Osteocyte (in vitro differentiated cells): ENCODE measurements around the gene ACHE. TPM values are rescaled to one million over a fixed set of nuclear protein-coding genes. Genes with fewer than 3 reads are reported as not detected.
"Not testable (repeated sequence)": the region's sequence is repeated elsewhere in the genome, so short reads cannot be mapped to it uniquely, and the experiment has no call there.

Experiments used
- DNase-seq: peaks from one replicate; pipeline ENCODE4 v3.0.0; 2021; ENCODE audit warnings: mixed read lengths; ENCODE audit not compliant: unreplicated experiment; ENCODE audit errors: extremely low spot score
- H3K27ac Mint-ChIP-seq: one replicate; pipeline ENCODE4 v1.8.0; 2021; ENCODE audit warnings: mild to moderate bottlenecking, mixed read lengths; ENCODE audit not compliant: unreplicated experiment
- H3K27me3 Mint-ChIP-seq: one replicate; pipeline ENCODE4 v1.8.0; 2021; ENCODE audit warnings: mixed read lengths; ENCODE audit not compliant: unreplicated experiment
- H3K36me3 Mint-ChIP-seq: one replicate; pipeline ENCODE4 v1.8.0; 2021; ENCODE audit warnings: mixed read lengths; ENCODE audit not compliant: unreplicated experiment
- H3K4me1 Mint-ChIP-seq: one replicate; pipeline ENCODE4 v1.8.0; 2021; ENCODE audit warnings: mixed read lengths; ENCODE audit not compliant: unreplicated experiment
- H3K4me3 Mint-ChIP-seq: one replicate; pipeline ENCODE4 v1.8.0; 2021; ENCODE audit warnings: mild to moderate bottlenecking, moderate library complexity, mixed read lengths; ENCODE audit not compliant: unreplicated experiment
- H3K9me3 Mint-ChIP-seq: one replicate; pipeline ENCODE4 v1.8.0; 2021; ENCODE audit warnings: mixed read lengths; ENCODE audit not compliant: unreplicated experiment
- total RNA-seq: library from RNA; stranded (reverse); gene quantifications from 2 replicates; pipeline ENCODE4 v1.2.1, GENCODE V29; 2021
- TF ChIP-seq, protein P1 (sequence below): fragments of 200-600 bp; sonication (generic); IDR thresholded peaks from 2 replicates; pipeline ENCODE4 v1.5.0; 2021; ENCODE audit warnings: antibody characterized with exemption, mild to moderate bottlenecking, moderate library complexity

ACHE gene
- total RNA-seq, 1 donor from 2014 or later = 2.2 TPM

DNA sequence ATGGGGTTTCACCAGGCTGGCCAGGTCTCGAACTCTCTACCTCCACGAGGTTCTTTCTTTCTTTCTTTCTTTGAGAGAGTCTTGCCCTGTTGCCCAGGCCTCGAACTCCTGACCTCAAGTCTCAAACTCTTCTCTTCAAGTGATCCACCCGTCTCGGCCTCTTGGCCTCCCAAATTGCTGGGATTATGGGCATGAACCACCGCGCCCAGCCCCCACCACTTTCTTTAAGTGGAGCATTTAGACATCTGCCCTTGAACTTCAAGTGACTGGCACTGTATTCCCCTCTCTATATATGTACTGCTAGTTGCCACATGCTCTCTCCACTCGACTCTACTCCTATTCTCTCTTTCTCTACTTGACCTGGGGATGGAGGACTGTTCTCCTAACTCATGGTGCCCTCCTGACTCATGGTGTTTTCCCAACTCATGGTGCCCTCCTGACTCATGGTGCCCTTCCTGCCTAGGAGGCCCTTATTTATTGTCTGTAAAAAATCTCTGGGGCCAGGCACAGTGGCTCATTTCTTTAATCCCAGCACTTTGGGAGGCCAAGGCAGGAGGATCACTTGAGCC lies 19.3 kb upstream of the ACHE start:
- peaks cover 2% of the 10 kb centered on the region for H3K4me1 Mint-ChIP-seq
- peaks cover 16% of the 10 kb centered on the region for H3K27me3 Mint-ChIP-seq
- TF ChIP-seq, protein P1, sequence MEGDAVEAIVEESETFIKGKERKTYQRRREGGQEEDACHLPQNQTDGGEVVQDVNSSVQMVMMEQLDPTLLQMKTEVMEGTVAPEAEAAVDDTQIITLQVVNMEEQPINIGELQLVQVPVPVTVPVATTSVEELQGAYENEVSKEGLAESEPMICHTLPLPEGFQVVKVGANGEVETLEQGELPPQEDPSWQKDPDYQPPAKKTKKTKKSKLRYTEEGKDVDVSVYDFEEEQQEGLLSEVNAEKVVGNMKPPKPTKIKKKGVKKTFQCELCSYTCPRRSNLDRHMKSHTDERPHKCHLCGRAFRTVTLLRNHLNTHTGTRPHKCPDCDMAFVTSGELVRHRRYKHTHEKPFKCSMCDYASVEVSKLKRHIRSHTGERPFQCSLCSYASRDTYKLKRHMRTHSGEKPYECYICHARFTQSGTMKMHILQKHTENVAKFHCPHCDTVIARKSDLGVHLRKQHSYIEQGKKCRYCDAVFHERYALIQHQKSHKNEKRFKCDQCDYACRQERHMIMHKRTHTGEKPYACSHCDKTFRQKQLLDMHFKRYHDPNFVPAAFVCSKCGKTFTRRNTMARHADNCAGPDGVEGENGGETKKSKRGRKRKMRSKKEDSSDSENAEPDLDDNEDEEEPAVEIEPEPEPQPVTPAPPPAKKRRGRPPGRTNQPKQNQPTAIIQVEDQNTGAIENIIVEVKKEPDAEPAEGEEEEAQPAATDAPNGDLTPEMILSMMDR = no peak

DNA sequence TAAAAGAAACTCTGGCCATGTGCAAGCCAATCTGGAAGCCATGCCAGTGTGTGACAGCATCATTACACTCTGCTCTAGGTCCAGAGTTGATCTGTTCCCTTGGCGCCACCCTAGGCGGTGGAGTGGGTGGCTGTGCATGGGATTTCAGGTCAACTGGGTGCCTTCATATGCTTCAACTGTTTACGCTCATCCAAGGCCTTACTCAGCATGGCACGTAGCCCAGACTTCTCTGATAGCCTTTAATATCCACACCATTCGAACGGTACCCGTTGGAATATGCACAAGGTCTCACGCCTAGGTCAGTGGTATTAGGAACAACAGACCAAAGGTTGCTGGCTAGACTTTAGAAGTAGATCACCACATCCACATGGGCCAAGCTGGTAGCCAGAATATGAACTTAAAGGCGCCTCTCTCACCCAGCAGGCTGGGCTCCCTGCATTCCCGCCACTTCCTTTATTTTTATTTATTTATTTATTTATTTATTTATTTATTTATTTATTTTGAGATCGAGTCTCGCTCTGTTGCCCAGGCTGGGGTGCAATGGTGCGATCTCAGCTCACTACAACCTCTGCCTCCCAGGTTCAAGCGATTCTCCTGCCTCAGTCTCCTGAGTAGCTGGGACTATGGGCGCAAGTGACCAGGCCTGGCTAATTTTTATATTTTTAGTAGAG lies 18.7 kb upstream of the ACHE start:
- Mint-ChIP-seq H3K4me3 (no peak overlapping the region), H3K27ac (no peak overlapping the region), H3K4me1 (peaks cover 2% of the 10 kb centered on the region), H3K36me3 (no peaks in the 10 kb centered on the region), H3K27me3 (peaks cover 12% of the 10 kb centered on the region), H3K9me3 (no peaks in the 10 kb centered on the region)
- TF ChIP-seq, protein P1 = no peak
- DNase-seq = no peak

More for the DNA sequence above, 19.3 kb upstream of the ACHE start:
- Mint-ChIP-seq H3K4me3 (no peak overlapping the region), H3K9me3 (no peaks in the 10 kb centered on the region), H3K27ac (no peak overlapping the region), H3K36me3 (no peaks in the 10 kb centered on the region)
- no peak for DNase-seq

DNA sequence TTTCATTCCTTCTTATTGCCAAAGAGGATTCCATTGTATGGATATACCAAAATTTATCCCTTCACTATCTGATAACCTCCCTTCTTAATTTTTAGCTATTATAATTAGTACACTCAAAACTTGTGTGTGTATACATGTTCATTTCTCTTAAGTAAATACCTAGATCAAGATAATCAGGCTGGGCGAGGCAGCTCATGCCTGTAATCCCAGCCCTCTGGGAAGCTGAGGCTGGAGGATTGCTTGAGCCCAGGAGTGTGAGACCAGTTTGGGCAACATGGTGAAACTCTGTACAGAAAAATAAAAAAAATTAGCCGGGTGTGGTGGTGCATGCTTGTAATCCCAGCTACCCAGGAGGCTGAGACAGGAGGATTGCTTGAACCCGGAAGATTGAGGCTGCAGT lies 15.8 kb upstream of the ACHE start:
- Mint-ChIP-seq H3K9me3 (peaks cover 5% of the 10 kb centered on the region), H3K36me3 (no peaks in the 10 kb centered on the region), H3K27me3 (peaks cover 12% of the 10 kb centered on the region), H3K27ac (no peak overlapping the region), H3K4me1 (peaks cover 1% of the 10 kb centered on the region), H3K4me3 (no peak overlapping the region)
- no peak for DNase-seq
- TF ChIP-seq, protein P1 = no peak

DNA sequence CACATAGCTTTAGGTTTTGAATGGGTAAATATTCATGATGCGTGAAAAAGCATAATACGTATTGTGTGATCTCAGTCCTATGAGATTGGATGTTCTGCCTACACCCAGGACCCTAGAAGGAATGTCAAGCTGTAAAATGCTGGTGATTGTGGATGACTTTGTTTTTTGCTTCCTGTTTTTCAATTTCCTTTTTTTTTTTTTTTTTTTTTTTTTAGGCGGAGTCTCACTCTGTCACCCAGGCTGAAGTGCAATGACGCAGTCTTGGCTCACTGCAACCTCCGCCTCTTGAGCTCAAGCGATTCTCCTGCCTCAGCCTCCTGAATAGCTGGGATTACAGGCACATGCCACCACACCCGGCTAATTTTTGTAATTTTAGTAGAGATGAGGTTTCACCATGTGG lies 14.8 kb upstream of the ACHE start:
- not testable (repeated sequence) for H3K27ac Mint-ChIP-seq

DNA sequence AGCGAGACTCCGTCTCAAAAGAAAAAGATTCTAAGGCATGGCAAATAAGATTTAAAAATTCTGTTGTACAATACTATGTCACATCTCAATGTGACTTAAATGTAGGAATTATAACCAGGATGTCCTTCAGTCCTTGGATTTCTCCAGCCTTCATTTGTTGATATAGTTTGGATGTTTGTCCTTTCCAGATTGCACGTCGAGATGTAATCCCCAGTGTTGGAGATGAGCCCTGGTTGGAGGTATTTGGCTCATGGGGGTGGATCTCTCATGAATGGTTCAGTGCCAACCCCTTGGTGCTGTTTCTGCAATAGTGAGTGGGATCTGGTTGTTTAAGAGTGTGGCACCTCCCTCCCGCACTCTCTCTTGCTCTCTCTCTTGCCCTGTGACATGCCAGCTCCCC lies 12.8 kb upstream of the ACHE start:
- no peaks in the 10 kb centered on the region for H3K4me1 Mint-ChIP-seq
- H3K36me3 Mint-ChIP-seq = no peaks in the 10 kb centered on the region
- peaks cover 5% of the 10 kb centered on the region for H3K9me3 Mint-ChIP-seq
- no peak for DNase-seq
- H3K4me3 Mint-ChIP-seq = no peak overlapping the region
- H3K27ac Mint-ChIP-seq = no peak overlapping the region
- TF ChIP-seq, protein P1 = no peak
- H3K27me3 Mint-ChIP-seq = peaks cover 14% of the 10 kb centered on the region

More for the DNA sequence above, 14.8 kb upstream of the ACHE start:
- not testable (repeated sequence) for H3K36me3 Mint-ChIP-seq, H3K9me3 Mint-ChIP-seq, DNase-seq, H3K4me3 Mint-ChIP-seq, H3K4me1 Mint-ChIP-seq
- peaks cover 11% of the 10 kb centered on the region for H3K27me3 Mint-ChIP-seq
